Activated naive CD4-positive, alpha-beta T cell treated with anti-CD3 and anti-CD28 coated beads for 36 hours (primary cell): Measurements from ENCODE around the gene GRIN2D. TPM values are rescaled to one million over a fixed set of nuclear protein-coding genes. Genes with fewer than 3 reads are reported as not detected.
A peak's percentile ranks its signal among the peaks of the same experiment; 100 is the strongest.
"Not testable (repeated sequence)": the region's sequence is repeated elsewhere in the genome, so short reads cannot be mapped to it uniquely, and the experiment has no call there.

Source experiments
- CTCF ChIA-PET: fragments of 350-600 bp; sonication (Branson Sonifier 250); formaldehyde crosslinking; loops from one replicate; lab custom pipeline; 2021; ENCODE audit warnings: antibody characterized with exemption; lab: Charles Lee
- DNase-seq: peaks from one replicate; pipeline ENCODE4 v3.0.0-alpha.2; 2020
- H3K27ac Mint-ChIP-seq: one replicate; pipeline ENCODE4 v1.8.0; 2021; ENCODE audit warnings: mild to moderate bottlenecking, mixed read lengths
- H3K27me3 Mint-ChIP-seq: one replicate; pipeline ENCODE4 v1.8.0; 2021; ENCODE audit warnings: low read depth, mixed read lengths
- H3K36me3 Mint-ChIP-seq: one replicate; pipeline ENCODE4 v1.8.0; 2021; ENCODE audit warnings: low read depth, mixed read lengths
- H3K4me1 Mint-ChIP-seq: one replicate; pipeline ENCODE4 v1.8.0; 2021; ENCODE audit warnings: low read depth, mixed read lengths
- H3K4me3 Mint-ChIP-seq: one replicate; pipeline ENCODE4 v1.8.0; 2021; ENCODE audit warnings: mild to moderate bottlenecking, moderate library complexity, mixed read lengths
- H3K9me3 Mint-ChIP-seq: one replicate; pipeline ENCODE4 v1.8.0; 2021; ENCODE audit warnings: mixed read lengths
- intact Hi-C: fragments of 100-400 bp; cut with micrococcal nuclease; formaldehyde crosslinking; loops from one replicate; pipeline ENCODE4 v1.15.1; 2023
- total RNA-seq, 2 experiments: library from RNA; stranded (reverse); gene quantifications; one replicate each; pipeline ENCODE4 v1.2.3, GENCODE V29; 2021

The GRIN2D gene
- total RNA-seq, 2 experiments from 2014 or later = 0.05 to 0.07 TPM

DNA sequence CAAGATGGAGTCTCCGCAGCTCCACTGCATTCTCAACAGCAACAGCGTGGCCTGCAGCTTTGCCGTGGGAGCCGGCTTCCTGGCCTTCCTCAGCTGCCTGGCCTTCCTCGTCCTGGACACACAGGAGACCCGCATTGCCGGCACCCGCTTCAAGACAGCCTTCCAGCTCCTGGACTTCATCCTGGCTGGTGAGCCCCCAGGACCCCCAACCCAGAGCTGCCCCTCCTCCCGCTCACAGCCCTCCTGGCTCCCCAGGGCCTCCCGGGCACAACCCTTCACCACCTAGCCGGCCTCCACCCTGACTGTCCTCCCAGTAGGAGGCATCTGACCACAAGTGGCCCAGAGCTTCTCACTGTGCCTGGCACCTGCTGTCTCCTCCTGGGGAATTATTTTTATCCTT lies 19.9 kb upstream of the GRIN2D start:
- CTCF ChIA-PET = interaction anchor here (0.8 to 1.7 kb wide), 2 partner anchors 17 to 18 kb away, joined by 3 to 4 read pairs; no protein-coding TSS in a partner anchor
- no peak for DNase-seq
- H3K4me3 Mint-ChIP-seq = no peak overlapping the region
- no peaks in the 10 kb centered on the region for H3K36me3 Mint-ChIP-seq
- H3K4me1 Mint-ChIP-seq = no peaks in the 10 kb centered on the region
- H3K9me3 Mint-ChIP-seq = no peaks in the 10 kb centered on the region
- H3K27ac Mint-ChIP-seq = no peak overlapping the region
- intact Hi-C loops = no loop called here
- no peaks in the 10 kb centered on the region for H3K27me3 Mint-ChIP-seq

DNA sequence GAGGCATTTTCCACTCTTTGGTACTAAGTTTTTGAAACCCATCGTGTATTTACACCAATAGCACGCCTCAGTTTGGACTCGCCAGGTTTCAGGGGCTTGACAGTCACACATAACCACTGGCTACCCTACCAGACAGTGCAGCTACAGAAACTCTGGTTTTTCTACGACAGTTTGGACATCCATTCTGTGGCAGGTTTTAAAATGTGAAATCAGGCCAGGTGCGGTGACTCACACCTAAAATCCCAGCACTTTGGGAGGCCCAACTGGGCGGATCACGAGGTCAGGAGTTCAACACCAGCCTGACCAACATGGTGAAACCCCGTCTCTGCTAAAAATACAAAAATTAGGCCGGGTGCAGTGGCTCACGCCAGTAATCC lies 15.3 kb upstream of the GRIN2D start:
- CTCF ChIA-PET = no interaction called here
- H3K9me3 Mint-ChIP-seq = no peaks in the 10 kb centered on the region
- no peaks in the 10 kb centered on the region for H3K27me3 Mint-ChIP-seq
- peaks cover 9% of the 10 kb centered on the region for H3K36me3 Mint-ChIP-seq
- no peak overlapping the region for H3K4me3 Mint-ChIP-seq
- DNase-seq = no peak
- H3K27ac Mint-ChIP-seq = no peak overlapping the region
- intact Hi-C loops = no loop called here
- H3K4me1 Mint-ChIP-seq = no peaks in the 10 kb centered on the region

DNA sequence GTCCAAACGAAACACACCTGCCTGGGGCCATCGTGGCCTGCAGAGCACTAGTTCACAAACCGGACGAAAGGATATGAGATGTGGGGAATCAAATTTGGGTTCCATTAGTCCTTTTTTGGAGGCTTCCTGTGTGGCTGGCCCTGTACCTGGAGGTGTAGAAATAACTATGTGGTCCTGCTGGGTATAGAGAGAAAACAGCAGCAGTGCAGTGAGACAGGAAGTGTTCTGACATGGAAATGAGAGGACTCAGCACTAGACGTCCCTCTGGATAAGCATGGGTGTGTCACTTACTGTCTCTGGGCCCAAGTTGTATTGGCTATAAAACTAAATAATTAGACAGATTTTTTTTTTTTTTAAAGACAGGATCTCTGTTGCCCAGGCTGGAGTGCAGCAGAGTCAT lies 14.4 kb upstream of the GRIN2D start:
- DNase-seq = no peak
- Mint-ChIP-seq H3K9me3 (no peaks in the 10 kb centered on the region), H3K4me1 (no peaks in the 10 kb centered on the region), H3K27ac (no peak overlapping the region), H3K36me3 (peaks cover 10% of the 10 kb centered on the region), H3K4me3 (no peak overlapping the region), H3K27me3 (no peaks in the 10 kb centered on the region)
- CTCF ChIA-PET = no interaction called here
- intact Hi-C loops = no loop called here

DNA sequence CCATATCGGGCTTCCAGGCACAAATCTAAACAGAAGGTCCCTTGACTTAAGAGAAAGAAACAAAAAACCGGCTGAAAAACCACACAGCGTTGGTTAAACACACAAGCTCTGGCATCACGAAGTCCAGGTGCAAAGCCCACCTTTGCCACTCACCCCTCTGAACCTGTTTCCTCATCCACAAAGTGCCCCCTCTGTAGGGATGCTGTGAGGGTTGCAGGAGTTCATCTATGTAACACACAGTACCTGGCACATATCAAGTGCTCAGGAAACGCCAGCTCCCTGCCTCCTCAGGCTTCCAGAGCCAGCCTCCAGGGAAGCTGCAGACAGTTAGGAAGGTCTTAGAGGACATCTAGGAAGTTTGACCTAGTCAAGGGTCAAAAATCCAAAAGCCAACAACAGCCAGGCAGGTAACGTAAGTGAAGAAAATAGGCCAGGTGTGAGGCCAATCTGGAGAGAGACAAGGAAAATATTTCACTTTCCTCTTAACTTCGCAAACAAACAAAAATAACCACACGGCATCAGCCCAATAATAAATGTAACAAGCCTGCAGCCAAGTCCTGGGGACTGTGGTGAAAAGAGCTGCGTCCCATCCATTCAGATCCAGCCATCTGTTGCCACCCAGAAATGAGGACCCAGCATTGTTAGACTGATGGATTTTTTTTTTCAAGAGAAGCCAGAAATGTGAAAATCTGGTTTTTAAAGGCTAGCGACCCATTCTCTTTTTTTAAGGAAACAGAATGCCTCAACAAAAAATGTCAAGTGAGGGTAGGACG lies 12.1 kb upstream of the GRIN2D start:
- Mint-ChIP-seq H3K9me3 (no peaks in the 10 kb centered on the region), H3K27me3 (no peaks in the 10 kb centered on the region), H3K4me1 (no peaks in the 10 kb centered on the region), H3K4me3 (no peak overlapping the region), H3K36me3 (peaks cover 22% of the 10 kb centered on the region), H3K27ac (no peak overlapping the region)
- intact Hi-C loops = no loop called here
- CTCF ChIA-PET = interaction anchor here (0.6 to 2.3 kb wide), 2 partner anchors 10 to 32 kb away, joined by 6 read pairs; partner anchors contain the start of gene KDELR1
- no peak for DNase-seq

DNA sequence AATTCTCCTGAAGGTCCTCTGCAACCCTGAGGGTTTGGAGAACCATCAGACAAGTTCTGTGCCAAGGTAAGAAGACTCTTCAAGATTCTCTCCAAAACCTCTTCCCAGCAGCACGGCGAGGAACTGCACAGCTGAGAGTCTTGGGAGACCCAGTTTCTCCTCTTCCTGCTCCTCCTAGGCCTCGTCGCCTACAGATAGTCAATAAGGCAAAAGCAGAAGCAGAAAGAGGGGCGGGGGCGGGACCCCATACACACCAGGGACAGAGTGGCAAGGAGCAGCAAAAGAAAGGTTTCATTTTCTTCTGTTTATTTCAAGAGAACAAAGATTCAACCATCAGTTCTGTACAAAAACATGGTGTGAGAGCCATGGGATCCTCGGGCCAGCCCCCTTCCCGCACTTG lies 11.2 kb upstream of the GRIN2D start:
- no peak for DNase-seq
- Mint-ChIP-seq H3K4me3 (no peak overlapping the region), H3K27me3 (no peaks in the 10 kb centered on the region), H3K36me3 (peaks cover 24% of the 10 kb centered on the region), H3K27ac (no peak overlapping the region), H3K9me3 (no peaks in the 10 kb centered on the region), H3K4me1 (no peaks in the 10 kb centered on the region)
- intact Hi-C loops = no loop called here
- CTCF ChIA-PET = interaction anchor here (2.3 kb wide), 1 partner anchor 9 kb away, joined by 6 read pairs; the partner anchor contains the start of gene KDELR1

DNA sequence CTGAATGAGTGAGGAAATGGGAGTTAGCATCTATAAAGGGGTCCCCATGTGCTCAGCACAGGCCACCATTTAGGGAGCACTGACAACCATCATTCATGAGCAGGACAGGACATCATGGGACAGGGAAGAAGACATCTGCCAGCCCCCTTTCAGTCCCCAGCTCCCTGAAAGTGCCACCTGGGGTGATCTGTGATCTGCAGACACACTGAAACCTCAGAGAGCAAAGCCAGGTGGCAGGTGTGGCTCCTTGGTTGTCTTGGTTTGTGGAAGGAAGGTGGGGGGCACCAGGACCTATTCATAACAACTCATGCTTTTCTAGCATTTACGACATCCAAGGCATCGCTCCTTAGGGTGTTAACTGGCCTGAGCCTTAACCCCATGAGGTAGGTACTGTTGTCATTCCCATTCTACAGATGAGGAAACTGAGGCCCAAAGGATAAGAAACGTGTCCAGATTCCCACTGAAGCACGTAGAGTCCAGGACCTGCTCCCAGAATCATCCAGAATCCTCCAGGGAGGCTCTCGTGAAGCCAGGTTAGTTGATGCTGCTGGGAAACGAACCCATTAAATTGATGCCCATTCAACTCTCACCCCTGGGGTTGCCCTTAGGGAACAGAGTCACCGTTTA lies 7.9 kb upstream of the GRIN2D start:
- Mint-ChIP-seq H3K27me3 (no peaks in the 10 kb centered on the region), H3K4me1 (peaks cover 11% of the 10 kb centered on the region), H3K4me3 (no peak overlapping the region), H3K36me3 (peaks cover 31% of the 10 kb centered on the region), H3K27ac (no peak overlapping the region), H3K9me3 (no peaks in the 10 kb centered on the region)
- intact Hi-C loops = no loop called here
- CTCF ChIA-PET = no interaction called here
- no peak for DNase-seq

DNA sequence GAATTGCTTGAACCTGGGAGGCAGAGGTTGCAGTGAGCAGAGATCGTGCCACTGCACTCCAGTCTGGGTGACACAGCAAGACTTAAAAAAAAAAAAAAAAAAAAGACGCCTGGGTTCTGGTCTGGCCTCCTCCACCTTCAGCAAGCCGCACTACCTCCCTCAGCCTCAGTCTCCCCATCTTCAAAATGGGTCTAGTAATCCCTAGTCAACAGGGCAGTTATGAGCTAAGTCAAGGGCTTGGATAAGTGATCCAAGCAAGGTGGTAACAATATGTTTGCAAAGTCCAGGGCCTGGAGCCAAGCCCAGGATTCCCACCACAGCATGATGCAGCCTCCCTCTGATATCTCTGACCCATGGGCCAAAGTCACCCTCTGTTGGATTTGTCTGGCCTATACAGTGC lies 6.5 kb upstream of the GRIN2D start:
- peaks cover 14% of the 10 kb centered on the region for H3K4me1 Mint-ChIP-seq
- no peaks in the 10 kb centered on the region for H3K9me3 Mint-ChIP-seq
- no peak for DNase-seq
- intact Hi-C loops = no loop called here
- no peaks in the 10 kb centered on the region for H3K27me3 Mint-ChIP-seq
- H3K4me3 Mint-ChIP-seq = no peak overlapping the region
- CTCF ChIA-PET = interaction anchor here (0.6 to 0.9 kb wide), 3 partner anchors 36 to 849 kb away, joined by 3 to 4 read pairs (median 3); no protein-coding TSS in a partner anchor
- peak overlapping the region; percentile 59 for H3K27ac Mint-ChIP-seq
- H3K36me3 Mint-ChIP-seq = peaks cover 28% of the 10 kb centered on the region

DNA sequence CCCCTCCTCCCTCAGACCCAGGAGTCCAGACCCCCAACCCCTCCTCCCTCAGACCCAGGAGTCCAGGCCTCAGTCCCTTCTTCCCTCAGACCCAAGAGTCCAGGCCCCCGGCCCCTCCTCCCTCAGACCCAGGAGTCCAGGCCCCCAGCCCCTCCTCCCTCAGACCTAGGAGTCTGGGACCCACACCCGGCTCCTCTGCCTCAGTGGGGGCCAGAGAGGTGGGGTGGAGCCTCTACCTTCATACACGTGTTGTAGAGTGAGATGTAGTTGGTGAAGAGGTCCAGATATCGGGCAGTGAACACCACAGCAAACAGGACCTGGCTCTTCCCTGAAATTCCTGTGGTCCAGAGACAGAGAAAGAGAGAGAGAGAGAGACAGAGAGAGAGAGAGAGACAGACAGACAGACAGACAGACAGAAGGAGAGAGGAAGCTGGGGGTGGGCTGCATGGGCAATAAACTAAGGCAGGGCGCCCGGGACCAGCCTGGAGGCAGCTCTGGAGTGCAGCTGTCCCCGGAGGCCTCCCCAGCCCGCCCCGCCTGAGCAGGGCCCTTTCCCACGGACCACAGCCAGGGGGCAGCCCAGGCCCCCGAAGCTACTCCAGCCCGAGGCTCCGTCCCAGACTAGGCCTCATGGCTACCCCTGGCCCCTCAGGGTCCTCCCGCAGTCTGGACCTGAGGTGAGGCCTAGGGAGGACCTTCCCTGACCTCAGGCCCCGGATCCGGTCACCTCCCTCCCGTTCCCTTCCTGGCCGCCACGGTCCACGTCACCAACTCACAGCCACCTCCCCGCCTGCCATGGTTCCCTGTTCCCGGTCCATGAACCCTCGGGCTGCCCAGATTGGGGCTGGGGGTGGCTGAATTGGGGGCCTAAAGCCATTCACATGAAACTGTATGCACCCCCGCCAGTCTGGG lies 3.0 kb upstream of the GRIN2D start:
- Mint-ChIP-seq H3K4me1 (peaks cover 31% of the 10 kb centered on the region), H3K9me3 (no peaks in the 10 kb centered on the region), H3K27ac (peak overlapping the region; percentile 90), H3K36me3 (peaks cover 17% of the 10 kb centered on the region), H3K27me3 (peaks cover 18% of the 10 kb centered on the region), H3K4me3 (peak overlapping the region; percentile 94)
- CTCF ChIA-PET = interaction anchor here (0.6 to 2.2 kb wide), 24 partner anchors 9 to 281 kb away, joined by 3 to 14 read pairs (median 5); partner anchors contain the start of genes SYNGR4 and TMEM143
- peak; percentile 79 for DNase-seq
- intact Hi-C loops = loop anchor here (1.0 to 5.0 kb wide), 4 partner anchors 26 to 192 kb away; partner anchors contain the start of genes GRWD1 and SYNGR4

DNA sequence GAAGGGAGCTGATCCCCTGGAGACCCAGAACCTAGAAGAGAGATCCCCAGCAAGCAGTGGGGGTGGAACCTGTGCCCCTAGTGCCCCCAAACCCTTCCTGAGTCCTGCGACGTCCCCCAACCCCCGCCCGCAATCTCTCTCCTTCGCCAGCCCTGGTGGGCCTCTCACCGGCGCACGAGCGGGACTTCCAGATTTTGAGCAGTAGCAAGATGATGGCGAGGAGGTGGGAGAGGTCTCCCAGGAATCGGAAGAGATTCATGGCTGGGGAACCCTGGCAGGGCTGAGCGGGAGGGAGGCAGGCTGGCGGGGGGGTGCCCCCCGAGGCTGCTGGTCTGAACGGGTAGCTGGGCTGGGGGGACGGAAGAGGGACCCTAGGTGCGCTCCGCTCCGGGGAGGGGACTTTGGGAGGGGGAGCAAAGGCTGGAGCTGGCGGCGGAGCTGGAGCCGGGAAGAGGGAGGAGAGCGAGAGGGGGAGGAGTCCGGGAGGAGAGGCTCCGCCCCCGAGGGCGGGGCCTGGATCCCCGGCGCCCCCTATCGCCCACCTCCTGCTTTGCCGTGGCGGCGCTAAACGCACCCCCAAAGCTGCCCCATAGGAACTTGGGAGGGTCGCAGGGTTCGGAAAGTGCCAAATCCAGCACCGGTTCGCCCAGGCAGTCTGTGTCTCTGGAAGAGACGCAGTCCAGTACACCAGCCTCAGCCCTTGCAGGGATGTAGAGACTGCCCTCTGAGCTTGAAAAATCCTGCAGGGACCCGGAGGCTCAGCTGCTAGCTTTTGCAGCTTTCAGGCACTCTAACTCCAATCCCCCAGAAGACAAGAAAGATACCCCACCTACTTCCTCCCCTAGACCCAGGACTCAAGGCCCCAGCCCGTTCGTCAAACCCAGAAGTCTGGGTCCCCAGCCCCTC lies 2.1 kb upstream of the GRIN2D start, which contains the start of gene KDELR1:
Gene KDELR1 (minus strand): TSS at position 452 of the 906 bp plus-strand sequence. CDS start 193 bp downstream, at position 259.
- Mint-ChIP-seq H3K4me1 (peaks cover 36% of the 10 kb centered on the region), H3K27ac (peak within 1 kb of the TSS; percentile 90), H3K4me3 (peak within 1 kb of the TSS; percentile 94), H3K27me3 (peaks cover 27% of the 10 kb centered on the region), H3K9me3 (no peaks in the 10 kb centered on the region), H3K36me3 (peaks cover 11% of the 10 kb centered on the region)
- DNase-seq = peak; percentile 73
- intact Hi-C loops = loop anchor here (1.0 to 5.0 kb wide), 4 partner anchors 27 to 191 kb away; partner anchors contain the start of genes GRWD1 and SYNGR4
- CTCF ChIA-PET = interaction anchor here (0.6 to 2.2 kb wide), 29 partner anchors 10 to 941 kb away, joined by 3 to 14 read pairs (median 4); partner anchors contain the start of genes SYNGR4 and TMEM143

DNA sequence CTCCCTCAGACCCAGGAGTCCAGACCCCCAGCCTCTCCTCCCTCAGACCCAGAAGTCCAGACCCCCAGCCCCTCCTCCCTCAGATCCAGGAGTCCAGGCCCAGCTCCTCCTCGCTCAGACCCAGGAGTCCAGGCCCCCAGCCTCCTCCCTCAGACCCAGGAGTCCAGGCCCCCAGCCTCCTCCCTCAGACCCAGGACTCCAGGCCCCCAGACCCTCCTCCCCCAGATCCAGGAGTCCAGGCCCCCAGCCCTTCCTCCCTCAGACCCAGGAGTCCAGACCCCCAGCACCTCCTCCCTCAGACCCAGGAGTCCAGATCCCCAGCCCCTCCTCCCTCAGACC lies 1.5 kb upstream of the GRIN2D start:
- CTCF ChIA-PET = interaction anchor here (0.6 to 2.2 kb wide), 21 partner anchors 9 to 941 kb away, joined by 3 to 14 read pairs (median 5); partner anchors contain the start of genes SYNGR4 and TMEM143
- peaks cover 36% of the 10 kb centered on the region for H3K4me1 Mint-ChIP-seq
- not testable (repeated sequence) for DNase-seq, H3K27ac Mint-ChIP-seq, H3K9me3 Mint-ChIP-seq
- intact Hi-C loops = loop anchor here (5.0 kb wide), 1 partner anchor 190 kb away; no protein-coding TSS in a partner anchor
- H3K36me3 Mint-ChIP-seq = peaks cover 11% of the 10 kb centered on the region
- peak overlapping the region; percentile 94 for H3K4me3 Mint-ChIP-seq
- peaks cover 32% of the 10 kb centered on the region for H3K27me3 Mint-ChIP-seq
